ENCODE data around the gene MAOB.
"Not testable (repeated sequence)": the region's sequence is repeated elsewhere in the genome, so short reads cannot be mapped to it uniquely, and the experiment has no call there.

Gene MAOB

DNA sequence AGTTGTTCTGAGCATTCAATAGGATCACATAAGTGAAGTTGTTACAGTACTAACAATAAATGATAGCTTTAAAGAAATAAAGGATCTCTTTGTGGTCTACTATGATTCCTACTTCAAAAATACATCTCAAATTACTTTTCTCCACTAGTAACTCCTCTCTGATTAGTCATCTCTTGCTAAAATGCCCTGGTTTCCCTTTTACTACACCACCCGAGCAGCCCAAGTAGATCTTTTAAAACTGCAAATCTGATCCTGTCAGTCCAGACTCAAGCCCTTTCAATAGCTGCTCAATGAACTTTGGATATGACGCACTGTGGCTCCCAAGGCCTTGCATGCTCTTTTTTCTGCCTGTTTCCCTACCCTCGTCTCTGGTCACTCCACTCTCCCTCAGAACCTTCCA is 128.6 kb downstream of the MAOB start:
- no peak for DNase-seq (ENCODE audit: low spot score)

DNA sequence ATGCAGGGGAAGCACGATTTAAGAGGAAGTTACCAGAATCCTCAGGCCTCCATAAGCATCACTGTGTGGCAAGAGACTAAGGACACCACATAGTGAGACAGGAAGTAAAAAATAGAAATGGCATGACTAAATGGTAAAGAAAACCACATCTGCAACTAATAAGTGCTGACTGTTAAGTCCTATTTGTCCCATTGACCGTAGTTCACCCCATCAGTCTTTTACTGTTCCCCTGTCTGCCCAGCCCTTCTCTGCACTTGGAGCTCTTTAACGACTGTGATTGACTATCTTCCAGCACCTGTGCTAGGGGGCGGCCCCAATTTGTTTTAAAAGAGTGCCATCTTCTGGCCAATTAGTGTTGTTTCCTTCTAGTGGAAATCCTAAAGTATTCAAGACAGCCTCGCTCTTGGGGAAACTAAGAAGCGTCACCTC is 132.0 kb downstream of the MAOB start:
- DNase-seq (ENCODE audit: low spot score) = peak; percentile 68

DNA sequence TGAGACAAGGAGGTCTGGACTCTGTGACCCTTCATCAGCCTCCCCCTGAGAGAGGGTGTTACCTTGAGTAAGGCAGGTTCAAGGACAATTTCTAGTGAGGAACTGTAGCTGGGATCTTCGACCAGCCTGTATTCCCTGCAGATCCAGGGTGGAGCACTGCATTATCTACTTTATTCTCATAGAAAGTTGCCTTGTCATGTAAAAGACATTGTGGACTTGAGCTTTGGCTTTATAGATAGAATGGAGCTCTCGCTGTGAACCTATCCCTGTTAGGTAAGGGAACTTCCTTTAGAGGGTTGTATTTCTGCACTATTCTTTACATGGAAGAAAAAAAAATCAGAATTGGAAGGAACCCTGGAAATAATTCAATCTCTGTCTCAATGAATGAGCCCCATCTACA is 134.8 kb downstream of the MAOB start:
- DNase-seq (ENCODE audit: low spot score) = no peak

DNA sequence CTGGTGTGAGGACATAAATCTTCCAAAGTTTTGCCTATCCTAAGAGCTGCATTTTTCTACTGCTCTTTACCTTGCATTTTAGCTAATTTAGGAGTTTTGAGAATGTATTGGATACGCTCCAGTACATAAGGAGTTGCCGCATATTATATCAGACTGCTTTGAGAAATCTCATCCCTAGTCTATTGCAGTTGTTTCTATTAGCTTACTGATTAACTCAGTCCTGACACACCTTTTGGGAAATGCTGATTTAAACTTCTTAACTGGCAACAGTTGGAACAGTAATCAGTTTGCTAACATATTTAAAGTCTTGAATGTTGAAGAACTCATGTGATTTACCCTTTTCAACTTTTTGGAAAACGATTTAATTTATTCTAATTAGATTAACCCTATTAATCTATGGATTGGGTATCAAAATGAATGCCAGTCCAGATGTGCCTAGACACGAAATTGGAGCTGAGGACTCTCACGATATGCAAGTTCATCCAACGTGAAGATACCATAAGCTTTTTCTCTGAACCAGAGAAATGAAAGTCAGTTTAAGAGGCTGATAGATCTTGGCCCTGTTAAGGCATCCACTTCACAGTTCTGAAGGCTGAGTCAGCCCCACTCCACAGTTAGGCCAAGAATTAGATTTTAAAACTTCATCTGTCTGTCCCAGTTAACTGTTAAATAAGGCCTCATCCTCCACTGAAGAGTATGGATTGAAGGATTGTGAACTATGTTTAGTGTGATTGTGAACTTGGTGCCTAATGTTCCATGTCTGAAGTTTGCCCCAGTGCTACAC is 136.1 kb downstream of the MAOB start:
- peak; percentile 27 for DNase-seq (ENCODE audit: low spot score)

DNA sequence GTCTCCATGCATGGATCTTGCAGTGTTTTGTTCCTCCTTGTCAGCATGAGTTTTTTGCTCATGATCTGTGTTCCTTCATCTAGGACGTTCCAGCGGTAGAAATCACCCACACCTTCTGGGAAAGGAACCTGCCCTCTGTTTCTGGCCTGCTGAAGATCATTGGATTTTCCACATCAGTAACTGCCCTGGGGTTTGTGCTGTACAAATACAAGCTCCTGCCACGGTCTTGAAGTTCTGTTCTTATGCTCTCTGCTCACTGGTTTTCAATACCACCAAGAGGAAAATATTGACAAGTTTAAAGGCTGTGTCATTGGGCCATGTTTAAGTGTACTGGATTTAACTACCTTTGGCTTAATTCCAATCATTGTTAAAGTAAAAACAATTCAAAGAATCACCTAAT is 138.0 kb downstream of the MAOB start:
- peak; percentile 48 for DNase-seq (ENCODE audit: low spot score)

DNA sequence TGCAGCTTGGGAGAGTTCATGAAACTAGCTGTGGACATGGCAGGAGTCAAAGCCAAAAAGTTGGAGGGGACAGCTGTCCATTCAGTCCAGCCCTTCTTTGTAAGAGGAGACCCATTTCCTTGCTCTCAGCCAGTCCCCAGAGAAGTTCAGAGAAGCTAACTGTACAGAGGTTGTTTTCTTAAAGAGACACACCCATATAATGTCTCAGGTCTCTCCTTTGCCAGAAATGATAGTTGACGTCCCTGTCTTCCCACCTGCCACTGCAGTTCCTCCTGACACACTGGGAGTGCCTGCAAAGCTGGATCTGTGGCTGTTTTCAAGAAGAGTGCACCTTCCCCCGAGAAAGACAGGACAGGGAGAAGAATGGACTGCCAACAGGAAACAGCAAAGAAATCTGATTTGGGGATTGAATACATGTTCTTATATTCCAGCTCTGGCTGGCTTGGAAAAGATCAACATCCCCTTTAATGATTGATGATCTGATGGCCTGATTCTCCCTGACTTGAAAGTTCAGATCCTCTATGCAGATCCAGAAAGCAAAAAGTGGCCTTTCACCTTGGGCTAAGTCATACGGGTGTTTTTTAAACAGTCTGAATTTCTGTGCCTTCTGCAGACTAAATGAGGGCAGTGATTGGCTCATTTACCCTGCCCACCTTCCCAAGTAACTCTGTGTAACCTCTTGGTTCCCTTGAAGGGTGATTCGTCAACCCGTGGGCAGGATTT is 139.0 kb downstream of the MAOB start:
- no peak for DNase-seq (ENCODE audit: low spot score)

DNA sequence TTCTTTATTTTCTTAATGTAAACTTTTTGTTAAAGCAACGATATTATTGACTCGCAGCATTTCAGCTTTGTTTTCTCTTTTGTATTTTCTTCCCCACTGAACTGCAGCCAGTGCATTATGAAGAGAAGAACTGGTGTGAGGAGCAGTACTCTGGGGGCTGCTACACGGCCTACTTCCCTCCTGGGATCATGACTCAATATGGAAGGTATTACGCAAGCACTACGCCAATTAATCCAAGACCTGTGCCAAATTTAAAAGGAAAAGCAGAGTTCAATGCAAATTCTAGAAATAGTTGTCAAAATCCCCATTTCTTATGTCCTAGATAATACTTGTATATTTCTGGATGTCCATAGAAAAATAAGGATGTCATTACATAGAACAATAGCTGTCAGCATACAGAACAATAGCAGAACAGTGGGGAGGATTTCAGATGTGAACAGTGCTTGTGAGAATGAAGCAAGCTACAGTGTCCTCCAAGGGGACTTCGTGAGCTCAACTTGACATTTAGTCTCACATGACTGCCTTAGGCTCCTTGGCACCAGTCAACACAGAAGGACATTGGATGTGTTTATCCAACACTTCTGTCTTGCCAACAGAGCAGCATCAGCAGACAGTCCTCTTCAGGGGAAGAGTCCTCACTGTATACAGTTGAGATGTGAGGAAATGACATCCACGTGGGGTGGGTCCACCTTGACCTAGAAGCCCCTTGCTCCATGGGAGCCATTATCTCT is 140.2 kb downstream of the MAOB start:
- DNase-seq (ENCODE audit: low spot score) = no peak

DNA sequence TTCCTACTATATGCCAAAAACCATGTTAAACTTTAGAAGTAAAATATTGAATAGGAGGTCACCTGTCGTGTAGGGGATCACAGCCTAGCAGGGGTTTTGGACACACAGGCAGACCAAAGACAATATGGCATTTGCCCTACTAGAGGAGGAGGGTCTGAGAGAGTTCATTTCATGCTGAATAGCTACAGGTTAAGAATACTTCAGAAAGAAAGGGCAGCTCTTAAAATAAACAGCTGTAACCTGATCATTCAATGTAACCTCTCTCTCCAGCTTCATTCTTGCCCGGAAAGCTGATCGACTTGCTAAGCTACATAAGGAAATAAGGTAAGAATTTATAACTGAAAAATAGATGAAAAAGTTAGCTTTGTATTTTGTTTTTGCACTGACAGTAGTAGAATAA is 146.3 kb downstream of the MAOB start:
- DNase-seq (ENCODE audit: low spot score) = no peak

DNA sequence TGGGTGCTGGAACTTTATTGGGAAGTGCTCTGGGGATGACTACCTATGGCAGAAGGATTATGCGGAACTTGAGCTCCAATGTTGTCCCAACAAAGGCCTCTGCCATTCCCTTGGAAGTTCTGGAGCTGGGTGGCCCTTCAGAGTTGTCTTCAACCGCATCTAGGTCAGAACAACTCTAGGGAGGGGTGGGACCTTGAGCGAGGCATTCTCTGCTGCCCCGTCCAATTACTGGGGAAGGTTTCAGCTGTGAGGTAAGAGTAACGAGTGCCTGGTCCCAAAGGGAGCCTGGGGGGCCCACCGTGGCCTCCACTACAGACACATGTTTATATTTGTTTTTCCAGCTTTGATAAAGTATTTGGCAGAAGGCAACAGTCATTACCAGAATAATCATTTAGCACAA is 146.7 kb downstream of the MAOB start:
- no peak for DNase-seq (ENCODE audit: low spot score)

DNA sequence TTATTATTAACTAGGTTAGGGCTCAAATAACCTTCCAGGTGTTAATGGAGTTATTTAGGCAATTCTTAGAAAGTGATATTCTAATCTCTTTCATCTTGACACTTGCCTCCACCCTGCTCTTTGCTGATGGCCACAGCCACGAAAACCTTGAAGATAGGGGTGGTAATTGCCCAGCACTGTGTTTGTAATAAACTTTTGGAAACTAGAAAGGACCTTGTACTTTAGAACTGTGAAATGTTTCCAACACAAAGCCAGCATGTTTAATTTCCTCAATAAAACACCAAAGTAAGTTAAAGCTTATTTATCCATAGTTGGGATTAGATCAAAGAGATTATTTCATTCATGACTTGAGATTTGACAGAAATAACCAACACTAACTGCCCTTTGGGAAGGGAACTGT is 147.8 kb downstream of the MAOB start:
- no peak for DNase-seq (ENCODE audit: low spot score)

DNA sequence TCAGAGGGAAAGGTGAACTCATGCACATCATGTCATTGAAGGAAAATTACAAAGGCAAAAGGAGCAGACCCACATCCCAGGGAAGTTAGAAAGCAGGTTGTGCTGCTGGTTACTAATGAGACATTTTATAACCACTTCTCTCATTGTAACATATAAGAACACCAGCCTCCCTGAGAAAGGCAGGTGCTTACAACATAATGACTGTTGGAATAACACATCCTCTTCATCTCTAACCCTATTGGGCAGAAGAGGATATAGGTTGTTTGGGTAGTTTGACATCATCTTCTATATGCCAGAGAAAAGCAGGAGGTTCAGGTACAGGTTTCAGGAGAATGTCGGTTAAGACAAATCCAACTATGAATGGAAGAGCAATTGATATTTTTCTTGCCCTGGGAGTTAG is 148.6 kb downstream of the MAOB start:
- no peak for DNase-seq (ENCODE audit: low spot score)

DNA sequence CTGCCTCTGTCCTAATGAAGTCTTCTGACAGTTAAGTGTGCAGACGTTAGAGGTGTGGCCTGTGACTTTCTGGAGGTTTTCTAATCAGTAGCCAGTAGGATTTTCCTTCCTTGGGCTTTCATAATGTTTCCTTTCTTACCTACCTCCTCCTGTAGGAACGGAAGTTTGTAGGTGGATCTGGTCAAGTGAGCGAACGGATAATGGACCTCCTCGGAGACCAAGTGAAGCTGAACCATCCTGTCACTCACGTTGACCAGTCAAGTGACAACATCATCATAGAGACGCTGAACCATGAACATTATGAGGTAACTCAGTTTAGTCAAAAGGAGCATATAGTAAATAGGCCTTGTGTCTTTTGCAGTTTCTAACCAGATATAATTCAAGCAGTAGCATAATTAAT is 151.2 kb downstream of the MAOB start:
- DNase-seq (ENCODE audit: low spot score) = peak; percentile 59

DNA sequence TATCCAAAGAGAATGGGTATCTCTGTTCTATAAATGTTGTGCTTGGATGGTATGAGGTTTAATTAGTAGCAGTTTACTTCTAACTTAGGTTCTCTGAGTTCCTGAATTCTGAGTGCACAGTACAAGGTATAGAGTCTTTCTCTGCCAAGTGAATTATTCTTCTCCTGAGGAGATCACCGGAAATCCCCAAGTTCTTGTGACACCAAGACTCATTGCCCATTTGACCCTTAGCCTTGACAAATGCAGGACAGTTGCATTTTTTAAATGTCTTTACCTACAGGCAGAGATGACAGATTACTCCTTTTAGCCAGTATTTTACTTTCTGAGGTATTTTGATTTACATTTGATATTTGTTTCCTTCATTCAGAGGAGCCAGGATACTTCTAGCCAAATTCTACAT is 153.3 kb downstream of the MAOB start:
- peak; percentile 51 for DNase-seq (ENCODE audit: low spot score)

DNA sequence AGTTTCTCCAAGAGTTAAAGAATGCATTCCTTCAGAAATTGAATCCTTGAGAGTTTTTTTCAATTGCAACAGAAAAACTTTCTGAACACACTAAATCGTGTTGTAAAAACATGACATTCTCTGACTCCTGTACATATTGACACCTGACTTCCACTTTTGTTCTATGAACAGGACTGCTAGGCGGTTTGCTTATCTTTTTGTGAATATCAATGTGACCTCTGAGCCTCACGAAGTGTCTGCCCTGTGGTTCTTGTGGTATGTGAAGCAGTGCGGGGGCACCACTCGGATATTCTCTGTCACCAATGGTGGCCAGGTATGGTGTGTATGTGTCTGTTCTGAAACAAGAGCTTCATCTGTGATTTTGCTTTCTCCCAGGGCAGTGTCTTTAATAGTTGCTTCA is 154.2 kb downstream of the MAOB start:
- no peak for DNase-seq (ENCODE audit: low spot score)

DNA sequence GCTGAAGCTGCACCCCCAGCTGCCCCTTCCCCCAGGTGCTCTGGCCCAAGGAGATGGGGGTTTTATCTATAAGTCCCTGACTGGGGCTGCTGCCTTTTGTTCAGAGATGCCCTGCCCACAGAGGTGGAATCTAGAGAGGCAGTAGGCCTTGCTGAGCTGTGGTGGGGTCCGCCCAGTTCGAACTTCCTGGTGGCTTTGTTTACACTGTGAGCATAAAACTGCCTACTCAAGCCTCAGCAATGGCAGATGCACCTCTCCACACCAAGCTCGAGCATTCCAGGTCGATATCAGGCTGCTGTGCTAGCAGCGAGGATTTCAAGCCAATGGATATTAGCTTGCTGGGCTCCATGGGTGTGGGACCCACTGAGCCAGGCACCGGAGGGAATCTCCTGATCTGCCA is 155.0 kb downstream of the MAOB start:
- not testable (repeated sequence) for DNase-seq (ENCODE audit: low spot score)

DNA sequence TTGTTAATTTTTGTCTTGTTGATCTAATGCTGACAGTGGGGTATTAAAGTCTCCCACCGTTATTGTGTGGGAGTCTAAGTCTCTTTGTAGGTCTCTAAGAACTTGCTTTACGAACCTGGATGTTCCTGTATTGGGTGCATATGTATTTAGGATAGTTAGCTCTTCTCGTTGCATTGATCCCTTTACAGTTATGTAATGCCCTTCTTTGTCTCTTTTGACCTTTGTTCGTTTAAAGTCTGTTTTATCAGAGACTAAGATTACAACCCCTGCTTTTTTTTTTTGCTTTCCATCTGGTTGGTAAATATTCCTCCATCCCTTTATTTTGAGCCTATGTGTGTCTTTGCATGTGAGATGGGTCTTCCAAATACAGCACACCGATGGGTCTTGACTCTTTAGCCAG is 157.0 kb downstream of the MAOB start:
- not testable (repeated sequence) for DNase-seq (ENCODE audit: low spot score)

DNA sequence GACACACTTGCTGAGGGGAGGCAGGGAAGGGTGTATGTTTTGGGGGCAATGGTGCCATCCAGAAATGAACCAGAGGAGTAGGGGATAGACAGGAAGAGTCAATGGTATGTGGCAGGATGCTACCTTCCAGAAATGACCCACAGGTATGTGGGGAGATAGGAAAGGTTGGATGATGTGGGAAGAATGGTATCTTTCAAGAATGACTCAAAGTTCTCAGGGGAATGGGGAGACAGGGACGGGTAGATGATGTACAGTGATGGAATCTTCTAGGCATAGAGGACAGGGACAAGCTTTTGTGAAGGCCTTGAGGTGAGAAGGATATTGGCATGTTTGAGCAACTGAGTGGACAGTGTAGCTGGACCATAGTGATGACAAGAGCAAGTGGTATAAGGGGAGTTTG is 161.3 kb downstream of the MAOB start:
- peak; percentile 55 for DNase-seq (ENCODE audit: low spot score)

DNA sequence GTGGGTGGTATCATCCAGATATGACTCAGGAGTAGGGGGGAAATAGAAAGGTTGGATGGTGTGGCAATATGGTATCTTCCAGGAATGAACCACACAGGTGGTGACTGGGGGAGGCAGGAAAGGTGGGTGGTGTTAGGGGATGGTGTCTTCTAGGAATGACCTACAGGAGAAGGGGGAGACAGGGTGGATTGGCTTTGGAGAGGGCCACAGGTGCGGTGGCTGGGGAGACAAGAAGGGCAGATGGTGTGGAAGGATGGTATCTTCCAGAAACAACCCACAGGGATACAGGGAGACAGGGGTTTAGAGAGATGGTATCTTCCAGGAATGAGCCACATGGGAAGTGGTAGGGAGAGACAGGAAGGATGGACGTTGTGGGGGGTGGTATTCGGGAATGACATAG is 162.2 kb downstream of the MAOB start:
- no peak for DNase-seq (ENCODE audit: low spot score)

DNA sequence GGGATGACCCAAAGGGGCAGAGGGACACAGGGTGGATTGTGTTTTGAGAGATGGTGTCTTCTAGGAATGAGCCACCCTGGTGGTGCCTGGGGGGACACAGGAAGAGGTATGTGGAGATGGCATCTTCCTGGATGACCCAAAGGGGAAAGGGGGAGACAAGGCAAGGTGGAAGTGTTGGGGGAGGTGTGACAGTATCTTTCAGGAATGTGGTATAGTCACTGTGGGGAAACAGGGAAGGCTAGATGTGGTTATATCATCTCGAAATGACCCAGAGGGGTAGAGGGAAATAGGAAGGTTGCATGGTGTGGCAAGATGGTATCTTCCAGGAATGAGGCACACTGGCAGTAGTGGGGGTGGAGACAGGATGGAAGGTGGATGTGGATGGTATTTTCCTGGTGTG is 163.3 kb downstream of the MAOB start:
- DNase-seq (ENCODE audit: low spot score) = peak; percentile 89

DNA sequence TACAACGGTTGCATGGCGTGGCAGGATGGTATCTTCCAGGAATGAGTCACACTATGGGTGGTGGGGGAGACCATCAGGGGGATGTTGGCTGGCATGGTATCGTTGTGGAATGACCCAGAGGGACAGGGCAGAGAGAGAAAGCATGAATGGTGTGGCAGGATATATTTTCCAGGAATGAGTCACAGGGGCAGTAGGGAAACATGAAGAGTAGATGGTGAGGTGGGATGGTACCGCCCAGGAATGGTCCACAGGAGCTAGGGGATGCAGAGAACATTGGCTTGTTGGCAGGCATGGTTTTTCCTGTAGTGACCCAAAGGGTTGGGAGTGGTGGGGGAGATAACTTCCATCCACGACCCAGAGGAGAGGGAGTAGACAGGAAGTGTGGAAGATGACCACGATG is 163.7 kb downstream of the MAOB start:
- DNase-seq (ENCODE audit: low spot score) = peak; percentile 66

DNA sequence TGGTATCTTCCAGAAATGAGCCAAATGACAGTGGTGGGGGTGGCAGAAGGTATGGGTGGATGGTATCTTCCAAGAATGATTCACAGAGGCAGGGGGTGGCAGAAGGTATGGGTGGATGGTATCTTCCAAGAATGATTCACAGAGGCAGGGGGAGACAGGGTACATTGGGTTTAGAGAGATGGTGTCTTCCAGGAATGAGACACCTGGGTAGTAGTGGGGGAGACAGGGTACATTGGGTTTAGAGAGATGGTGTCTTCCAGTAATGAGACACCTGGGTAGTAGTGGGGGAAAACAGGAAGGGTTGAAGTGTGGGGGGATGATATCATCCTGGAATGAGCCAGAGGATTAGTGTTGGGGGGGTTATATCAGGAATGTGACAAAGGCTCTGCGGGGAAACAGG is 164.2 kb downstream of the MAOB start:
- DNase-seq (ENCODE audit: low spot score) = peak; percentile 74

DNA sequence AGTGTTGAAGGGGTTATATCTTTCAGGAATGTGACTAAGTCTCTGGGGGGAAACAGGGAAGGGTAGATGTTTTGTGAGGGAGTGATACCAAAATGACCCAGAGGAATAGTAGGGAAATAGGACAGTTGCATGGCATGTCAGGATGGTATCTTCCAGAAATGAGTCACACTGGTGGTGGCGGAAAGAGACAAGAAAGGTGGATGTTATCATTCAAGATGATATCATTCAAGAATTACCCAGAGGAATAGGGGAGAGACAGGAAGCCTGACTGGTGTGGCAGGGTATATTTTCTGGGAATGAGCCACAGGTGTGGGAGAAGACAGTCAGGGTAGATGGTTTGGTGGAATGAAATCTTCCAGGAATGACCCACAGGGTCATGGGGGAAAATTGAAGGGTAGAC is 165.1 kb downstream of the MAOB start:
- peak; percentile 88 for DNase-seq (ENCODE audit: low spot score)

DNA sequence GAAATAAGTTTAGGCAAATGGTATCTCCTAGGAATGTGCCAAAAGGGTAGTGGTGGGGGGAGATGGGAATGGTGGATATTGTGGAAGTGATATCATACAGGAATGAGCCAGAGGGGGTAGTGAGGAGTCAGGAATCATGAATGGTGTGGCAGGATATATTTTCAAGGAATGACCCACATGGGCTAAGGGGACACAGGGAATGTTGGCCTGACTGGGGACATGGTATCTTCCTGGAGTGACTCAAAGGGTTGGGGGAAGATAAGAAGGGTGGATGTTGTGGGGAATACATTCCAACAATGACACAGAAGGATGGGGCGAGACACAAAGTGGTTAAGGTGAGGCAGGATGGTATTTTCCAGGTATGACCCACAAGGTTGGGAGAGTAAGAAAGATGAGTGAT is 165.6 kb downstream of the MAOB start:
- DNase-seq (ENCODE audit: low spot score) = peak; percentile 91
